Midbrain (tissue), 1 donor: ENCODE data around the gene RNF169.
"Not testable (repeated sequence)": the region's sequence is repeated elsewhere in the genome, so short reads cannot be mapped to it uniquely, and the experiment has no call there.

Experiments
- DNase-seq: peaks from one replicate; lab custom pipeline; 2025; lab: John Stamatoyannopoulos, UW

RNF169 gene

DNA sequence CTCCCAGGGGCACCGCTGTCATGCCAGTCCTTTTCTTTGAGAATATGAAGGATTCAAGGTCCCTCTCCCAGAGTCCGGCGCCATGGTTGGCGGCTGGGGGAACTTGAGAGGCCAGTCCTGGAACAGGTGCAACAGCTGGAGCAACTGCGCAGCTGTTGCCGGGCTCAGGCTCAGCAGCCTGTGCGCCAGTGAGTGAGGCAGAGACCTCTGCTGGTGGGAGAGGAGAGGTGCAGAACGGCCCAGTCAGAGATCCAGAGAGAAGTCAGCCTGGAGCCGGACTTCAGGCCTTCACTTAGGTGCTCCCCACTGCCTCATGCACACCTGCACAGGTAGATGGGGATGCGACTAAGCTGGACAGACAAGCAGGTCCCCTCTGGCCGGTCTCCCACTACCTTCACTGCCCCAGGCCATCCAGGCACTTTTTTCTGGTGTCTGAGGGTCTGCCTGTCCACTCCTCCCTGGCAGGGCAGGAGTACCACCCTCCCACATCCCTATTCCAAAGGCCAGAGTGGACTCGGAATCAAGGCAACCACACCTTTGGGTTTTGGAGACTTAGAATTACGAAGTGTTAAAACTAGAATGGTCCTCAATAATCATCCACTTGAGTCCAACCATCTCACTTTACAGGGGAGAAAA, 22.0 kb upstream of the RNF169 start:
- DNase-seq = peak; percentile 79

DNA sequence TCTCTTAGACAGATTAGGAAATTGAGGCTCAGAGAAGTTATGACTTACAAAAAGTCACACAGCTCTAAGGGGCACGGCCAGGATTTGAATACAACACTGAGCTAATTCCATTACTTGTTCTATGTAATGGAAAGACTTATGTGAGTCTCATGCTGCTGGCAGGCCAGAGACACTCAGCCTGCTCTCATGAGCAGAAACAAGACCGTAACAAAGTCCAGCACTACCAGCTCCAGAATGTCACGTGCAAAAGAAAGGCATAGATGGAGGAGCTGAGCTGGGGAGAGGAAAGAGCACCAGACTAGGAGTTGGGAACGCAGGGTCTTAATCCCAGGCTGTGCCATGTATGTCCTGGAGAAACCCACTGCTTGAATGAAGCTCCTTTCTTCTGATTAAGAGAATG, 19.3 kb upstream of the RNF169 start:
- DNase-seq = no peak

DNA sequence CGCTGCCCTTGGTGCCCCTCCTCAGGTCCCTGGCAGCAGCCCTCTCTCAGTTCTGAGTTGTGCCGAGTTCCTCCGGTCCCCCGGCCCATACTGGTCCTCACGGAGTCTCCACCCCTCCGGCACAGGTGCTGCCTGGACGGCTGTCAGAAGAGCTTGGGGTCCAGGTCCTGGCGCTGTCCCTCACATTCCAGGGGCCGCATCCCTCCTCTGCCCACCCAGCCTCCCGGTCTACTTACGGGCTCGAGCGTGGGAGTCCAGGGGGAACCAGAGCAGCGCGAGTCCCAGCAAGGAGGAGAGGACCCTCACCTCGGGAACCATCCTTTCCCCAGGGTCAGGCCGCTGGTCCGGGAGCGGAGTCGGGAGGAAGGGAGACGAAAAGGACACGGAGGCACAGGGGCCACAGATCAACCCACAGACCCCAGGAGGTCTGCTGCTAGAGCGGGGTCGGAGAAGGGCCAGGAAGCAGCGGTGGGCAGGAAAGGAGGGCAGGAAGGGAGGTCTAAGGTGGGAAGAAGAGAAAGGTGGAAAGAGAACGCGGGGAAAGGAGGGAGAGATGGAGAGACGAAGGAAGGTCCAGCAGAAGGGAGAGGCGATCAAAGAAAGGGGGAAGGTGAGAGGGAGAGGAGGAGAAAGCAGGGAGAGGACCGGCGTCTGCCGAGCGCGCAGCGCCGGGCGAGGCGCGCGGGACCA, 17.9 kb upstream of the RNF169 start:
- DNase-seq = no peak

GRCh38 chr11:74731301-74732094, 17.2 kb upstream of the RNF169 start, which contains the start of gene CHRDL2:
TSS of gene CHRDL2 (minus strand) at chr11:74731426. CDS start at chr11:74730888, 538 bp downstream.
- DNase-seq = peak; percentile 6

DNA sequence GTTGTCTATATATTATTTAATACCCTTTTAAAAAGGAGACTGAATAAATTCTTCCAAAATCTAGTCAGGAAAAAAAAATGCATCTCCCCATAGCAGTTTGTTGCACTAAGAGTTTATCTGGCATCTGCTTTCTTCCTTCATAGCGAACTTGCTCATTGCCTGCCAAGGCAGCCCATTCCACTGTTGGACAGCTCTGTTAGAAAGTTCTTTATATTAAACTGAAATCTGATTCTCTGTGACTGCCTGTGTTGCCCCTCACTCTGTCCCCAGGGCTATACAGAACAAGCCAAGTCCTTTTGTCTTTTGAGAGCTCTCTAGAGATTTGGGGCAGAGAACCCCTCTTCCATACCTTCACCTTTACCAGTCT, 14.1 kb upstream of the RNF169 start:
- no peak for DNase-seq

DNA sequence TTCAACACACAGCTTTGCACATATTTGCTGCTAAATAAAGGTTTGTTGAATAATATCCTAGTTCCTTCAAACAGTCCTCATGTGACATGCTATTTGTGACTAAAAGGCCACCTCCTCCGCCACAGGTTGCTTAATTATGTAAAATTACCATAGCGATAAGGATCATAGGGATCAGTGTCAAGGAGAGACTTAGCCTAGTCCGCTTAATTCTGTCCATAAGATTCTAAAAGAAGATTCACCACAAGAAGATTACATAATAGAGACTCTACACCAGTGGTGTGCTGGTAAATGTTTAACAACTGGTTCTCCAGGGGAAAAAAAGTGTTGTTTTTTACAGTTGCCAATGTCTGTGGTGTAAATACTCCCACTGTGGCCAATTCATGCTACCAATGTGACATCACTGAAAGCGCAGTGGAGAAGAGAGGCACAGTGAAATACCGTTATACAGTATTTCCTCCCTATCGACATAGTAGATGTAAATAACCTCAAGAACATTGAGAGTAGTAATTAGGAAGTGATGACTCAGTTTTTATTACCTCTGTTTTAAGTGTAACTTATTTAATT, 13.2 kb upstream of the RNF169 start:
- DNase-seq = no peak

GRCh38 chr11:74736031-74736430, 12.6 kb upstream of the RNF169 start:
- DNase-seq = no peak

DNA sequence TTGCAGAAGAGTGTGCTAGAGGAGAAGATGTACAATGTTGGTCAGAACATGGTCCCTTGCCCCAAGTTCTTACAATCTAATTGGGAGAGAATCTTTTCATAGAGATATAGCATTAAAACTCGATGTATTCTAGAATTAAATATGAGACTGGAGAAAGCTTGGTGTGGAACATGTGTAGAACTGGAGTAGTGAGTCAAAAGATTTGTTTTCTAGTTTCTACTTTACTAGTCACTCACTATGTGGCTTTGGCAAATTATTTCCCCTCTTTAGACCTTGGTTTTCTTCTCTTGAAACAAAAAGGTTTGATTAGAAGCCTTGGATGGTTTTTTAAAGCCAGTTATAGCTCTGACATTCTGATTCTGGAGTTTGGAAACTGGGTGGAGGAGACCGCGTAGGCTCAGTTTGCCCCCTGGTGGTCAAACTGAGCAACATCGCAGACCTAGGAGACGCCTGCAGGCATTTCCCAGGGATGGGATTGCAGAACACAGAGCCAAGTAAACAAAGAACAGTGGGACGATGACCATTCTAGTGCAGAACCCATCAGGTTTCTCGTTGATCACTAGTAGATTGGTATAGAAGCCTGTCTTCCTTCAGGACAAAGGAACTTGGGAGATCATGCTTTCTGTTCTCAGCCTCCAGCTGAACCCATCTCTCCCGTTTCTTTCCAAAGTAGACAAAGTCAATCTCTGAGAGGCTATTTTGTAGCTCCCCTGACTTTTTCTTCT, 8.9 kb upstream of the RNF169 start:
- peak; percentile 44 for DNase-seq

DNA sequence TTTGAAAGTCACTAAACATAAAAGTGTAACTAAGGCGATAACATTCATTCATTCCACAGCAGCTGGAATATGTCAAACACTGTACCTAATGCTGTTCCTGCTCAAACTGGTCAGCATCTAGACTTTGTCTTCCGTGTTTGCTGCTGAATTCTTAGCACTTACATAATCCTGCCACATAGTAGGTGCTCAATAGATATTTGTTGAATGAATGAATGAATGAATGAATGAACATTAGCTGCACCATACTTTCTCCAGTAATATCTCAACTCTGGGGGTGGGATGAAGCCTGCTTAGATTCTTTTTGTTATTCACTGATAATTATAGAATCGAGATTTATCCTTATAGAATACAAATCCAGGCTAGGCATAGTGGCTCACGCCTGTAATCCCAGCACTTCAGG, 6.6 kb upstream of the RNF169 start:
- no peak for DNase-seq

DNA sequence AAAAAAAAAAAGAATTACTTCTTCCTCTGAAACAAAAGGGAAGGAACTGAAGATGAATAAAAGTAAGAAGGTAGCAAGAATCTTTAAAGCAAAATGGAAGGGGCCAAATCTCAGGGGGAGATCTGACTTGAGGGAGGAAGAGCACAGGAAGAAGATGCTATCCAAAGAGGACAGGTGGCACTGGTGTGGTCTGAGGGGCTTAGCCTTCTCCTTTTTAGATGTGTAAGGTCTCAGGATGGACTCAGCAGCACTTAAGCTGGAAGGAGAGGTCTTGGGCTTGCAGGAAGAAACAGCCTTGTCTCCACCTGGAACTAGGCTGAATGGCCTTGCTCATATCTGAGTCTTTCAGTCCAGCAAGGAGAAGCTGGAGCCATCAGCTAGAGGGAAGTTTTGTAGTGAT, 5.0 kb upstream of the RNF169 start:
- no peak for DNase-seq

- no peak for DNase-seq
Measured at GRCh38 chr11:74744277-74744676, 4.4 kb upstream of the RNF169 start.

DNA sequence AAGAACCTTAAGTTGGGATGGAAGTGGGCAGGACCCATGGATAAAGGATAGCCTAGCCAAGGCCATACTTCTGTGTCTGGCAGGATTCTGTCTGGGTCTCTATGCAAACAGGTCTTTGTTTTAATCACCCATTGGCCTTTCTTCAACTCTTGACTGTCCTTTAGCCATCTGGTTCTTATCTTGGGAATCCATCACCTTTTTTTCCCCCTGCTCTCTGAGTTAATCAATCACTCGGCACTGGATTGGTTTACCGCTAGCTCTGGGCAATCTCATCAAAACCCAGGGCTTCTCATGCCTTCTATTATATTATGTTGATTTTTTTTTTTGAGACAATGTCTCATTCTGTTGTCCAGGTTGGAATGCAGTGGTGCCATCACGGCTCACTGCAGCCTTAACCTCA, 1.8 kb upstream of the RNF169 start:
- DNase-seq = no peak

DNA sequence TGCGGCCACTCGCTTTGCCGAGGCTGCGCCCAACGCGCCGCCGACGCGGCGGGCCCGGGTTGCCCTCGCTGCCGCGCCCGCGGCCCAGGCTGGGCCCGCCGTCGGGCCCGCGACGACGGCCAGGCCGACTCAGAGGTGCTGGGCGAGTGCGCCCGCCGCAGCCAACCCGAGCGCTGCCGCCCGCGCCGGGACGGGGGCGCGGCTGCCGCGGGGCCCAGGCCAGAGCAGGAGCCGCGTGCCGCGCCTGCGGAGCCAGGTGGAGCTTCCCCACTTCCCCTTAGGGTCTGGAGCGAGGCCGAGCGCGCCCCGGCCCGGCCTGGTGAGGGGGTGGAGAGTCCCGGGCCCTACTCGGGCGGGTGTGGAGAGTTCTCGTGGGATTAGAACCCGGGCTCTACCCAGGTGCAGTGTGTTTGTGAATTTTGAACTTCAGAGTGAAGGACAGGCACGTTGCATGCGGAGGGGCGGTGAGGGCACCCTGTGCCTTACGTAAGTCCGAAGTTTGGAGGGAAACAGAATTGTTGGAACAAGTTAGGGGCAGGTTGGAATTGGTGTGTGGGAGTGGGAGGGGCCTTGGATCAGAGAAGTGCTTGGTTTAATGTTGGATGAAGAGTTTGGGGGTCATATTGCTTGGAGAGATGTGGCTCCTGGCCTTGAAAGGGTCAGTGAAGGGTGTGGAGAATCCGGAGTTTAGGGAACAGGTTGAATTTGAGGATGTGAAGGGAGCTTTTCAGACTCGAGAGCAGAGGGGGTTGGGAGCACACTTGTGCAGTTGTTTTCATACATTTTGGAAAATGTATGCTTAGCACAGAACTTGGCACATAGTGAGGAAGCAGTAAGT, 697 bp downstream of the RNF169 start:
- DNase-seq = peak; percentile 41

DNA sequence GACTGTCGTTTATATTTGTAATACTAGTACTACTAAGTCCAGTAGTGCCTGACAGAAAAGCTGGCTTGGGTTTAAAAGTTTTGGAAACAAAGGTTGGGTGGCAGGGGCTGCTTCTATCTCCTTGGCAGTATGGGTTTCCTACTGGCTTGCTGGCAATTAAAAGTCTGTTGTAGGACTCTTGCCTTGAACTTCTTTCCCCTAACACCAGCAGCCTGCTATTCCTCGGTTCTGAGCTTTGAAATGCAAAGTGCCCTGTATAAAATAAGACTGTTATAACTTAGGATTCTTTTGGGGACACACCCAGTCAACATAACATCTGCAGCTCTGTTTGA, 1.3 kb downstream of the RNF169 start:
- DNase-seq = no peak

- not testable (repeated sequence) for DNase-seq
Measured at GRCh38 chr11:74750598-74750997, 1.9 kb downstream of the RNF169 start.

- no peak for DNase-seq
Measured at GRCh38 chr11:74751303-74751702, 2.7 kb downstream of the RNF169 start.

DNA sequence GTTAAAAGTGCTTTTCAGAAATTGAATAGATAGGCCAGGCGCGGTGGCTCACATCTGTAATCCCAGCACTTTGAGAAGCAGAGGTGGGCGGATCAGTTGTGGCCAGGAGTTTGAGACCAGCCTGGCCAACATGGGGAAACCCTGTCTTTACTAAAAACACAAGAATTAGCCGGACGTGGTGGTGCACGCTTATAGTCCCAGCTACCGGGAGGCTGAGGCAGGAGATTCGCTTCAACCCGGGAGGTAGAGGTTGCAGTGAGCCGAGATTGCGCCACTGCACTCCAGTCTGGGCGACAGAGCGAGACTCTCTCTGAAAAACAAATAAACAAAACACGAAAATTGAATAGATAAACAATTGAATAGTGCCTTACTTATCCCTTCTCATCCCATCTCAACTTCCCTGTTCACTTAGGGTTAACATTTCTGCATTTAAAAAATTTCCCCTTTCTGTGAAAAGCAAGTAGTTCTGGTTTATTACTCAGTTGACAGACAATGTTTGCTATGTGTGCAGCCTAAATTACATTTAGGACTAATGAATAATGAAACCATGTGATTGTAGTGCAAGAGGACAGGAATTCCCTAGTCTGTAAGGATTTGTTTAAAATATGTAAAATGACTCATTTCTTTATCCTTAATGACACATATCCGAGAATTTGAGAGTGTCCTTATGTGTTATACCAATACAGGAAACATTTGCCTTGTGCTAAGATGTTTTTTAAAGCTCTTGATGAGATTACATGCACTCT, 6.0 kb downstream of the RNF169 start:
- no peak for DNase-seq

DNA sequence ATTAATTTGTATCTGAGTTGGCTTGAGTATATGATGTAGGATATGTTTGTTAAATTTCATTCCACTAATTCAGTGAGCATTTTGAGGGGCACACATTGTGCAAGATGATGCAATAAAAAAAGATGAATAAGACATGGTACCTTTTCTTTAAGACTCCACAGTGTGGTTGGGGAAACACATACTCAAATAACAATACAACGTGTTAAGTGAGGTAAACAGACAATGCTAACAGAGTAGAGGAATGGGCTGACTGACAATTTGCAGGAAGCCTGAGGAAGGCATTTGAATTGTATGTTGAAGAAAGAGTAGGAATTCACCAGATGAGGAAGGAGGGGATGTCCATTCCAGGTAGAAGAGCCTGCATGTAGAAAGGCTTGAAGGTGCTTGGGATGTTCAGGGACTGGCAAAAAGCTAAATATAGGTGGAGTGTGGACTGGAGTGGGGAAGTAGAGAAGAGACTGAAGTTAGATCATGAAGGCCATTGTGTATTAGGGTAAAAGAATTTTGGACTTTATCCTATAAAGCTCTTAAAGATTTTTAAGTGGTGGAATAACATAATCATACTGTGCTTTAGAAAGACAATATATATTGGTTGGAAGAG, 6.8 kb downstream of the RNF169 start:
- DNase-seq = no peak

GRCh38 chr11:74756571-74756970, 7.9 kb downstream of the RNF169 start:
- no peak for DNase-seq

DNA sequence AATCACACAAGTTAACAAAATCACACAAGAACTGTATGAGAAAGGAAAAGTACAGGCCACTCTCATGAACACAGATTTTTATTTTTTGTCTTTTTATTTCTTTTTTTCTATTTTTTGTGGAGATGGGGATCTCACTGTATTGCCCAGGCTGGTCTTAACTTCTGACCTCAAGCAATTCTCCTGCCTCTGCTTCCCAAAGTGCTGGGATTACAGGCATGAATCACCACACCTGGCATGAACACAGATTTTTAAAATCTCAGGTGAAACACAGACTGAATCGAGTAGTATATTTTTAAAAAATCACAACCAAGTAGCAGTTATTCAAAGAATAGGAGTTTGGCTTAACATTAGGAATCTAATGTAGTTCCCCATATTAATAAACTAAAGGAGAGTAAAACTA, 18.3 kb downstream of the RNF169 start:
- no peak for DNase-seq
